ENCODE results near the gene COTL1. TPM values are rescaled to one million over a fixed set of nuclear protein-coding genes. Genes with fewer than 3 reads are reported as not detected.

Gene COTL1
- total RNA-seq, 4 donors from 2014 or later, result 7.9 to 12.9 (median 10.3) TPM

GRCh38 chr16:84589975-84590719 is 27.7 kb downstream of the COTL1 start:
- no peak overlapping the region for H3K4me3 ChIP-seq
- no peaks in the 10 kb centered on the region for H3K9me3 ChIP-seq
- 96% methylated on average over 24 of the region's 24 CpGs for WGBS
- no peaks in the 10 kb centered on the region for H3K4me1 ChIP-seq
- TF ChIP-seq POLR2A (IDR thresholded peaks at IDR 0.05) (no peak), CTCF (IDR thresholded peaks at IDR 0.05) (no peak), EP300 (IDR thresholded peaks at IDR 0.05) (no peak), POLR2AphosphoS5 (IDR thresholded peaks at IDR 0.05) (no peak)
- H3K27me3 ChIP-seq, result no peaks in the 10 kb centered on the region
- no peak overlapping the region for H3K27ac ChIP-seq
- peaks cover 4% of the 10 kb centered on the region for H3K36me3 ChIP-seq
- DNase-seq (ENCODE audit: low spot score in 2 of 2), result no peak

- H3K4me1 ChIP-seq, result no peaks in the 10 kb centered on the region
- no peaks in the 10 kb centered on the region for H3K27me3 ChIP-seq
- H3K36me3 ChIP-seq, result peaks cover 4% of the 10 kb centered on the region
- no peaks in the 10 kb centered on the region for H3K9me3 ChIP-seq
- H3K27ac ChIP-seq, result no peak overlapping the region
- H3K4me3 ChIP-seq, result no peak overlapping the region
- no peak for DNase-seq (ENCODE audit: low spot score in 2 of 2)
- no peak for TF ChIP-seq EP300 (IDR thresholded peaks at IDR 0.05)
- 91% methylated on average over 8 of the region's 8 CpGs for WGBS
Measured at GRCh38 chr16:84588991-84589390, 28.9 kb downstream of the COTL1 start.

- 70% methylated on average over 10 of the region's 10 CpGs for WGBS
- no peak for DNase-seq (ENCODE audit: low spot score in 2 of 2)
- Histone ChIP-seq H3K27me3 (no peaks in the 10 kb centered on the region), H3K9me3 (no peaks in the 10 kb centered on the region), H3K27ac (no peak overlapping the region), H3K4me1 (no peaks in the 10 kb centered on the region), H3K4me3 (no peak overlapping the region), H3K36me3 (peaks cover 4% of the 10 kb centered on the region)
- TF ChIP-seq CTCF (IDR thresholded peaks at IDR 0.05), result no peak
- TF ChIP-seq POLR2AphosphoS5 (IDR thresholded peaks at IDR 0.05), result no peak
- TF ChIP-seq EP300 (IDR thresholded peaks at IDR 0.05), result no peak
- TF ChIP-seq POLR2A (IDR thresholded peaks at IDR 0.05), result no peak
Measured at GRCh38 chr16:84585886-84586285, 32.0 kb downstream of the COTL1 start.

GRCh38 chr16:84585467-84585866 is 32.4 kb downstream of the COTL1 start:
- no peaks in the 10 kb centered on the region for H3K27me3 ChIP-seq
- no peak overlapping the region for H3K27ac ChIP-seq
- peaks cover 4% of the 10 kb centered on the region for H3K36me3 ChIP-seq
- H3K4me1 ChIP-seq, result no peaks in the 10 kb centered on the region
- no peak for DNase-seq (ENCODE audit: low spot score in 2 of 2)
- no peak overlapping the region for H3K4me3 ChIP-seq
- H3K9me3 ChIP-seq, result no peaks in the 10 kb centered on the region
- WGBS, result 74% methylated on average over 6 of the region's 6 CpGs
- no peak for TF ChIP-seq EP300 (IDR thresholded peaks at IDR 0.05)
- TF ChIP-seq POLR2AphosphoS5 (IDR thresholded peaks at IDR 0.05), result no peak
- TF ChIP-seq CTCF (IDR thresholded peaks at IDR 0.05), result no peak
- TF ChIP-seq POLR2A (IDR thresholded peaks at IDR 0.05), result no peak

- 84% methylated on average over 6 of the region's 6 CpGs for WGBS
- no peaks in the 10 kb centered on the region for H3K4me1 ChIP-seq
- no peak overlapping the region for H3K27ac ChIP-seq
- H3K27me3 ChIP-seq, result no peaks in the 10 kb centered on the region
- no peak for DNase-seq (ENCODE audit: low spot score in 2 of 2)
- peaks cover 2% of the 10 kb centered on the region for H3K36me3 ChIP-seq
- H3K9me3 ChIP-seq, result no peaks in the 10 kb centered on the region
- TF ChIP-seq POLR2A (IDR thresholded peaks at IDR 0.05), result no peak
- no peak for TF ChIP-seq EP300 (IDR thresholded peaks at IDR 0.05)
- TF ChIP-seq CTCF (IDR thresholded peaks at IDR 0.05), result no peak
- no peak for TF ChIP-seq POLR2AphosphoS5 (IDR thresholded peaks at IDR 0.05)
- no peak overlapping the region for H3K4me3 ChIP-seq
Measured at GRCh38 chr16:84584678-84585077, 33.2 kb downstream of the COTL1 start.
